NCI-H1694 (cell line): ENCODE measurements around the gene CNTN5.

Experiments used
- DNase-seq: peaks from one replicate; lab custom pipeline; 2025; lab: John Stamatoyannopoulos, UW

The CNTN5 gene

GRCh38 chr11:100095809-100096208 lies 1075.1 kb downstream of the CNTN5 start:
- DNase-seq = no peak

GRCh38 chr11:100098560-100098959 lies 1077.8 kb downstream of the CNTN5 start:
- no peak for DNase-seq

GRCh38 chr11:100105255-100105981 lies 1084.7 kb downstream of the CNTN5 start:
- no peak for DNase-seq

- no peak for DNase-seq
Observed at GRCh38 chr11:100105982-100106358, 1085.2 kb downstream of the CNTN5 start.

GRCh38 chr11:100119176-100119575 lies 1098.4 kb downstream of the CNTN5 start:
- no peak for DNase-seq

GRCh38 chr11:100133114-100133513 lies 1112.4 kb downstream of the CNTN5 start:
- no peak for DNase-seq

- DNase-seq = no peak
Observed at GRCh38 chr11:100141201-100141600, 1120.5 kb downstream of the CNTN5 start.

GRCh38 chr11:100151944-100152343 lies 1131.2 kb downstream of the CNTN5 start:
- DNase-seq = no peak

GRCh38 chr11:100152766-100153165 lies 1132.0 kb downstream of the CNTN5 start:
- no peak for DNase-seq

GRCh38 chr11:100163471-100163870 lies 1142.7 kb downstream of the CNTN5 start:
- no peak for DNase-seq

- DNase-seq = no peak
Observed at GRCh38 chr11:100174881-100175280, 1154.1 kb downstream of the CNTN5 start.

- no peak for DNase-seq
Observed at GRCh38 chr11:100176456-100176855, 1155.7 kb downstream of the CNTN5 start.

GRCh38 chr11:100177651-100178050 lies 1156.9 kb downstream of the CNTN5 start:
- no peak for DNase-seq

- DNase-seq = no peak
Observed at GRCh38 chr11:100182350-100182749, 1161.6 kb downstream of the CNTN5 start.

- no peak for DNase-seq
Observed at GRCh38 chr11:100182927-100183326, 1162.2 kb downstream of the CNTN5 start.

- no peak for DNase-seq
Observed at GRCh38 chr11:100185588-100185987, 1164.8 kb downstream of the CNTN5 start.

GRCh38 chr11:100188137-100188783 lies 1167.5 kb downstream of the CNTN5 start:
- DNase-seq = no peak

GRCh38 chr11:100190395-100190794 lies 1169.6 kb downstream of the CNTN5 start:
- DNase-seq = no peak

GRCh38 chr11:100192181-100192580 lies 1171.4 kb downstream of the CNTN5 start:
- no peak for DNase-seq

GRCh38 chr11:100203789-100204188 lies 1183.0 kb downstream of the CNTN5 start:
- DNase-seq = no peak

GRCh38 chr11:100205926-100206325 lies 1185.2 kb downstream of the CNTN5 start:
- DNase-seq = no peak

GRCh38 chr11:100208207-100208606 lies 1187.5 kb downstream of the CNTN5 start:
- no peak for DNase-seq

- DNase-seq = no peak
Observed at GRCh38 chr11:100214791-100215190, 1194.0 kb downstream of the CNTN5 start.

- DNase-seq = no peak
Observed at GRCh38 chr11:100220801-100221200, 1200.1 kb downstream of the CNTN5 start.
